DOHH2 (cell line): ENCODE data around the gene ANXA4.

Experiments
- H3F3A ChIP-seq: fragments of 200-600 bp; sonication (generic), shearing (Covaris generic); 2 replicates; pipeline ENCODE4 v1.6.0; 2016; ENCODE audit warnings: antibody characterized with exemption, mild to moderate bottlenecking; ENCODE audit not compliant: control insufficient read depth, insufficient read depth
- H3K27ac ChIP-seq: fragments of 200-600 bp; sonication (generic); 2 replicates; pipeline ENCODE4 v1.5.1; 2014; ENCODE audit warnings: low read depth, mild to moderate bottlenecking, low read length, moderate library complexity
- H3K27me3 ChIP-seq: fragments of 200-600 bp; sonication (generic); 2 replicates; pipeline ENCODE4 v1.6.1; 2014; ENCODE audit warnings: mild to moderate bottlenecking, low read length, mixed read lengths; ENCODE audit not compliant: control insufficient read depth
- H3K36me3 ChIP-seq: fragments of 200-600 bp; sonication (generic); 2 replicates; pipeline ENCODE4 v1.6.1; 2014; ENCODE audit warnings: mild to moderate bottlenecking, low read length, moderate library complexity, mixed read lengths; ENCODE audit not compliant: control insufficient read depth
- H3K4me1 ChIP-seq: fragments of 200-600 bp; sonication (generic); 2 replicates; pipeline ENCODE4 v1.6.1; 2014; ENCODE audit warnings: mild to moderate bottlenecking, low read length, mixed read lengths; ENCODE audit not compliant: control insufficient read depth
- H3K4me2 ChIP-seq: fragments of 200-600 bp; sonication (generic); 2 replicates; pipeline ENCODE4 v1.6.0; 2014; ENCODE audit warnings: mild to moderate bottlenecking, low read length, moderate library complexity
- H3K4me3 ChIP-seq: fragments of 200-600 bp; sonication (generic); 2 replicates; pipeline ENCODE4 v1.5.1; 2014; ENCODE audit warnings: mild to moderate bottlenecking, low read length, mixed read lengths
- H3K79me2 ChIP-seq: fragments of 200-600 bp; sonication (generic); 2 replicates; pipeline ENCODE4 v1.6.1; 2014; ENCODE audit warnings: mild to moderate bottlenecking, low read length, mixed read lengths; ENCODE audit not compliant: control insufficient read depth
- H3K9me2 ChIP-seq: fragments of 200-600 bp; sonication (generic); replicated peaks from 2 replicates; pipeline ENCODE4 v1.6.1; 2014; ENCODE audit warnings: mild to moderate bottlenecking, low read length, mixed read lengths; ENCODE audit not compliant: control insufficient read depth
- H3K9me3 ChIP-seq: fragments of 200-600 bp; sonication (generic); 2 replicates; pipeline ENCODE4 v1.6.1; 2014; ENCODE audit warnings: antibody characterized with exemption, low read length, mixed read lengths; ENCODE audit not compliant: control insufficient read depth, insufficient read depth
- H4K20me1 ChIP-seq: fragments of 200-600 bp; sonication (generic); 2 replicates; pipeline ENCODE4 v1.6.0; 2014; ENCODE audit warnings: low read depth, mild to moderate bottlenecking, antibody characterized with exemption, low read length, moderate library complexity; ENCODE audit not compliant: control insufficient read depth, insufficient read depth
- CTCF ChIP-seq: fragments of 200-600 bp; sonication (generic); IDR thresholded peaks from one replicate; pipeline ENCODE4 v1.5.1; 2014; ENCODE audit warnings: antibody characterized with exemption, mild to moderate bottlenecking, low read depth, low read length; ENCODE audit not compliant: poor library complexity, severe bottlenecking
- EZH2phosphoT487 ChIP-seq: fragments of 200-600 bp; sonication (generic); IDR thresholded peaks from 2 replicates; pipeline ENCODE4 v1.6.1; 2017; ENCODE audit warnings: borderline replicate concordance, mild to moderate bottlenecking, antibody characterized with exemption, low read length, moderate library complexity, mixed read lengths

Gene ANXA4

GRCh38 chr2:69693775-69694450 lies 48.0 kb upstream of the ANXA4 start:
- Histone ChIP-seq H3K9me3 (no peaks in the 10 kb centered on the region), H3K9me2 (no peaks in the 10 kb centered on the region), H3K27me3 (peaks cover 51% of the 10 kb centered on the region), H3K4me3 (no peak overlapping the region), H3K4me2 (no peak overlapping the region), H3K36me3 (no peaks in the 10 kb centered on the region), H3F3A (no peaks in the 10 kb centered on the region), H3K79me2 (no peaks in the 10 kb centered on the region), H3K4me1 (peaks cover 17% of the 10 kb centered on the region), H3K27ac (no peak overlapping the region), H4K20me1 (no peaks in the 10 kb centered on the region)
- no peak for TF ChIP-seq CTCF
- no peak for TF ChIP-seq EZH2phosphoT487

- no peaks in the 10 kb centered on the region for H3K9me2 ChIP-seq
- TF ChIP-seq EZH2phosphoT487 (no peak), CTCF (no peak)
- no peak overlapping the region for H3K4me2 ChIP-seq
- no peaks in the 10 kb centered on the region for H3K79me2 ChIP-seq
- no peaks in the 10 kb centered on the region for H3K9me3 ChIP-seq
- H3K27ac ChIP-seq, result no peak overlapping the region
- H3K4me3 ChIP-seq, result no peak overlapping the region
- no peaks in the 10 kb centered on the region for H4K20me1 ChIP-seq
- no peaks in the 10 kb centered on the region for H3F3A ChIP-seq
- no peaks in the 10 kb centered on the region for H3K36me3 ChIP-seq
- H3K4me1 ChIP-seq, result peaks cover 17% of the 10 kb centered on the region
- H3K27me3 ChIP-seq, result peaks cover 55% of the 10 kb centered on the region
Observed at GRCh38 chr2:69694894-69695849, 46.8 kb upstream of the ANXA4 start.

- peaks cover 17% of the 10 kb centered on the region for H3K4me1 ChIP-seq
- no peaks in the 10 kb centered on the region for H3K36me3 ChIP-seq
- H3K9me3 ChIP-seq, result no peaks in the 10 kb centered on the region
- no peak overlapping the region for H3K27ac ChIP-seq
- no peaks in the 10 kb centered on the region for H3K9me2 ChIP-seq
- TF ChIP-seq EZH2phosphoT487 (no peak), CTCF (no peak)
- no peak overlapping the region for H3K4me2 ChIP-seq
- no peaks in the 10 kb centered on the region for H3F3A ChIP-seq
- peaks cover 55% of the 10 kb centered on the region for H3K27me3 ChIP-seq
- no peaks in the 10 kb centered on the region for H3K79me2 ChIP-seq
- H3K4me3 ChIP-seq, result no peak overlapping the region
- no peaks in the 10 kb centered on the region for H4K20me1 ChIP-seq
Observed at GRCh38 chr2:69695850-69696216, 46.1 kb upstream of the ANXA4 start.
